HepG2 (cell line): ENCODE measurements around the gene SYCE3. TPM values are rescaled to one million over a fixed set of nuclear protein-coding genes. Genes with fewer than 3 reads are reported as not detected.
A peak's percentile ranks its signal among the peaks of the same experiment; 100 is the strongest.

ENCODE experiments used
- ATAC-seq: fragments of 200-7000 bp; cut with Tn5 transposase; 3 replicates; pipeline ENCODE4 v1.9.1; 2020; ENCODE audit warnings: mild to moderate bottlenecking, moderate library complexity
- BruUV-seq: library from RNA; stranded (reverse); fragments of 400-500 nt; replicated peaks from 2 replicates; lab custom pipeline; 2021; lab: Mats Ljungman, UMichigan
- CTCF ChIA-PET: fragments of 300-600 bp; formaldehyde crosslinking; extraction: SDS; loops from one replicate; lab custom pipeline; 2021; ENCODE audit warnings: low total read pairs, inconsistent platforms, low intra/inter-chr PET ratio; lab: Yijun Ruan, JAX
- POLR2A ChIA-PET: fragments of 350-600 bp; sonication (Branson Sonifier 250); formaldehyde crosslinking; loops from one replicate; lab custom pipeline; 2020; ENCODE audit warnings: antibody characterized with exemption, inconsistent platforms; lab: Yijun Ruan, JAX
- DNase-seq: peaks from one replicate; pipeline ENCODE4 v3.0.0-alpha.2; 2015; ENCODE audit warnings: low spot score
- FAIRE-seq: peaks from 3 replicates; lab custom pipeline; 2011; peaks lifted over from hg19 to GRCh38; lab: Jason Lieb, UNC
- H2AFZ ChIP-seq: one replicate; pipeline ENCODE4 v1.6.1; 2011; ENCODE audit warnings: low read length, inconsistent platforms
- H3K27ac ChIP-seq: fragments of 300-600 bp; 3 replicates; pipeline ENCODE4 v1.8.0; 2011; ENCODE audit warnings: mixed run types, mild to moderate bottlenecking, mixed read lengths, low read length, inconsistent platforms; ENCODE audit not compliant: insufficient read depth; ENCODE audit errors: extremely low read length
- H3K27me3 ChIP-seq, 2 experiments: fragments of 200-600 bp in 1 of 2; 2 replicates in 1 of 2; 3 replicates in 1 of 2; pipeline versions ENCODE4 v1.6.0 to v1.8.0; 2011; ENCODE audit warnings: low read length in 2 of 2, mild to moderate bottlenecking in 2 of 2, moderate library complexity in 2 of 2, inconsistent platforms in 1 of 2; ENCODE audit not compliant: insufficient read depth in 2 of 2, control insufficient read depth in 1 of 2
- H3K36me3 ChIP-seq, 2 experiments: fragments of 200-600 bp in 1 of 2; replicated peaks in 1 of 2; 2 replicates in 1 of 2; 3 replicates in 1 of 2; pipeline versions ENCODE4 v1.5.1 to v1.8.0; 2011; ENCODE audit warnings: low read length in 2 of 2, inconsistent platforms in 1 of 2; ENCODE audit not compliant: insufficient read depth in 2 of 2, control insufficient read depth in 1 of 2
- H3K4me1 ChIP-seq: 2 replicates; pipeline ENCODE4 v1.5.1; 2012; ENCODE audit warnings: low read length, inconsistent platforms; ENCODE audit not compliant: insufficient read depth
- H3K4me2 ChIP-seq: 2 replicates; pipeline ENCODE4 v1.6.0; 2011; ENCODE audit warnings: low read depth, low read length, inconsistent platforms
- H3K4me3 ChIP-seq, 3 experiments: fragments of 200-600 bp in 1 of 3; sonication (generic), shearing (Covaris generic) in 1 of 3; replicated peaks in 1 of 3; 2 replicates each; pipeline ENCODE4 v1.5.1; 2011 to 2016; ENCODE audit warnings: low read length in 3 of 3, inconsistent platforms in 2 of 3, low read depth in 2 of 3, mild to moderate bottlenecking in 2 of 3, control low read depth in 1 of 3, mixed read lengths in 1 of 3; ENCODE audit not compliant: insufficient read depth in 1 of 3
- H3K79me2 ChIP-seq: one replicate; pipeline ENCODE4 v1.6.1; 2011; ENCODE audit warnings: low read length, inconsistent platforms; ENCODE audit not compliant: insufficient read depth
- H3K9ac ChIP-seq: 2 replicates; pipeline ENCODE4 v1.6.0; 2011; ENCODE audit warnings: mild to moderate bottlenecking, low read depth, low read length, inconsistent platforms; ENCODE audit not compliant: insufficient read depth
- H3K9me3 ChIP-seq: 2 replicates; pipeline ENCODE4 v1.5.1; 2012; ENCODE audit warnings: mild to moderate bottlenecking, low read length
- H4K20me1 ChIP-seq: 2 replicates; pipeline ENCODE4 v1.6.0; 2011; ENCODE audit warnings: inconsistent platforms, mild to moderate bottlenecking, low read length, moderate library complexity; ENCODE audit not compliant: insufficient read depth
- AGO2 ChIP-seq: fragments of 200-400 bp; formaldehyde crosslinking; optimal IDR thresholded peaks from 2 replicates; pipeline ENCODE3; 2017; ENCODE audit warnings: mild to moderate bottlenecking, low read depth, low read length, moderate library complexity
- HMGA1 ChIP-seq: sonication (generic); formaldehyde crosslinking; conservative IDR thresholded peaks from 2 replicates; pipeline ENCODE4 v1.4.0; 2020; ENCODE audit warnings: missing genetic modification reagents
- NKX3-1 ChIP-seq: sonication (generic); formaldehyde crosslinking; IDR thresholded peaks from 2 replicates; pipeline ENCODE4 v1.5.0; 2020; ENCODE audit warnings: missing genetic modification reagents
- RBFOX2 ChIP-seq: fragments of 200-400 bp; formaldehyde crosslinking; IDR thresholded peaks from 2 replicates; pipeline ENCODE4 v1.6.1; 2017; ENCODE audit warnings: low read depth, mild to moderate bottlenecking, low read length
- SOX5 ChIP-seq: IDR thresholded peaks from 2 replicates; pipeline ENCODE4 v1.6.1; 2016; ENCODE audit warnings: borderline replicate concordance
- ZFP36L1 ChIP-seq: sonication (generic); formaldehyde crosslinking; IDR thresholded peaks from 2 replicates; pipeline ENCODE4 v1.8.0; 2022; ENCODE audit warnings: mild to moderate bottlenecking, missing genetic modification reagents, moderate library complexity
- ZNF263 ChIP-seq: sonication (generic); formaldehyde crosslinking; IDR thresholded peaks from 2 replicates; pipeline ENCODE4 v1.4.0; 2020; ENCODE audit warnings: missing genetic modification reagents
- WGBS: methylation state at CpG from one replicate; pipeline ENCODE4 v1.1.6; 2017; ENCODE audit warnings: low lambda C conversion rate; 5-methylcytosine and 5-hydroxymethylcytosine counted together
- in situ Hi-C: cut with HindIII; loops from 2 replicates; pipeline ENCODE4 v1.10.0; 2017; ENCODE audit warnings: low pct_unique_long_range_greater_than_20kb; ENCODE audit not compliant: extremely low pct_ligation_motif_present
- intact Hi-C: fragments of 100-400 bp; cut with micrococcal nuclease; formaldehyde crosslinking; loops from one replicate; pipeline ENCODE4 v1.10.0; 2022; ENCODE audit not compliant: unreplicated experiment
- polyA plus RNA-seq, 8 experiments: library from polyadenylated mRNA; depleted of rRNA in 3 of 8; stranded (reverse) in 7 of 8; unstranded in 1 of 8; fragments of >200 nt; fragmentation: Illumina TruSeq in 4 of 8; extraction: Trizol in 4 of 8; gene quantifications; 2 replicates each; pipeline versions ENCODE4 v1.2.1 to v1.2.3, GENCODE V29; 2011 to 2016; ENCODE audit warnings: low read depth in 4 of 8, missing spikeins in 1 of 8, mixed read lengths in 1 of 8; ENCODE audit not compliant: insufficient read depth in 1 of 8
- total RNA-seq, 5 experiments: library from RNA; depleted of rRNA; stranded (reverse); fragments of >200 nt; fragmentation: Illumina TruSeq; extraction: Trizol; gene quantifications; 2 replicates each; pipeline ENCODE4 v1.2.3, GENCODE V29; 2016; ENCODE audit warnings: low read depth in 1 of 5
- TF ChIP-seq, protein P1 (sequence below): sonication (generic); formaldehyde crosslinking; IDR thresholded peaks from 2 replicates; pipeline ENCODE4 v1.5.1; 2020; ENCODE audit warnings: missing genetic modification reagents, mild to moderate bottlenecking, borderline replicate concordance
- TF ChIP-seq, protein P2 (sequence below): sonication (generic); formaldehyde crosslinking; conservative IDR thresholded peaks from 2 replicates; pipeline ENCODE4 v1.4.0; 2020; ENCODE audit warnings: missing genetic modification reagents

The SYCE3 gene
- total and polyA plus RNA-seq, 2 of the 13 experiments (the other 11 are each of a cell fraction or from before 2014, with no cell fraction given): not detected

GRCh38 chr22:50505776-50506610, 56.7 kb downstream of the SYCE3 start:
- no peak for TF ChIP-seq SOX5 (CRISPR knock-in tag)
- TF ChIP-seq ZNF263 (CRISPR knock-in tag): no peak
- TF ChIP-seq HMGA1 (CRISPR knock-in tag): no peak
- TF ChIP-seq RBFOX2: peak; percentile 20; the same call in 1 of the 2 replicates
- no peak for TF ChIP-seq NKX3-1 (CRISPR knock-in tag)
- TF ChIP-seq, protein P1, sequence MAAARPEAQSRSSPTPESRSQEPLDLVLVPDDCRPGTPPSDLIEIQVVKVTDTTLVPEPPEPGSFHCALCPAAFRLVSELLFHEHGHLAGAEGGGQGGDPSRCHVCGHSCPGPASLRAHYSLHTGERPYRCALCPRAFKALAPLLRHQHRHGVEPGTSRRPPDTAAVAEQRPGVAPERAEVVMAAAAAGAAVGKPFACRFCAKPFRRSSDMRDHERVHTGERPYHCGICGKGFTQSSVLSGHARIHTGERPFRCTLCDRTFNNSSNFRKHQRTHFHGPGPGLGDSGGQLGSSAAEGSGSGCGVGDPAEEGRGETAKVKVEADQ (CRISPR knock-in tag): no peak
- TF ChIP-seq, protein P2, sequence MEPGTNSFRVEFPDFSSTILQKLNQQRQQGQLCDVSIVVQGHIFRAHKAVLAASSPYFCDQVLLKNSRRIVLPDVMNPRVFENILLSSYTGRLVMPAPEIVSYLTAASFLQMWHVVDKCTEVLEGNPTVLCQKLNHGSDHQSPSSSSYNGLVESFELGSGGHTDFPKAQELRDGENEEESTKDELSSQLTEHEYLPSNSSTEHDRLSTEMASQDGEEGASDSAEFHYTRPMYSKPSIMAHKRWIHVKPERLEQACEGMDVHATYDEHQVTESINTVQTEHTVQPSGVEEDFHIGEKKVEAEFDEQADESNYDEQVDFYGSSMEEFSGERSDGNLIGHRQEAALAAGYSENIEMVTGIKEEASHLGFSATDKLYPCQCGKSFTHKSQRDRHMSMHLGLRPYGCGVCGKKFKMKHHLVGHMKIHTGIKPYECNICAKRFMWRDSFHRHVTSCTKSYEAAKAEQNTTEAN (CRISPR knock-in tag): no peak
- TF ChIP-seq AGO2: peak; percentile 29
- TF ChIP-seq ZFP36L1: no peak
- no TSS peak for BruUV-seq
- DNase-seq: no peak
- 95% methylated on average over 21 of the region's 41 CpGs for WGBS
- ChIA-PET POLR2A (interaction anchor here (3.9 kb wide), 1 partner anchor 20 kb away, joined by 97 read pairs; the partner anchor contains the start of gene SCO2), CTCF (no interaction called here)
- ATAC-seq: no peak
- intact Hi-C loops: no loop called here
- Histone ChIP-seq H3K27ac (no peak overlapping the region), H3K27me3 (no peaks in the 10 kb centered on the region; a peak in 1 of 5 replicates), H3K9ac (peak overlapping the region; percentile 90), H4K20me1 (no peaks in the 10 kb centered on the region), H2AFZ (no peak overlapping the region), H3K9me3 (no peaks in the 10 kb centered on the region), H3K79me2 (peaks cover 31% of the 10 kb centered on the region), H3K4me1 (peaks cover 19% of the 10 kb centered on the region), H3K4me3 (peak overlapping the region; percentile 90 to 99 (median 93); a peak in 5 of 6 replicates), H3K36me3 (peaks cover 2 to 10% of the 10 kb centered on the region in 2 experiments; a peak in 1 of 5 replicates), H3K4me2 (peak overlapping the region; percentile 86)
- no peak for FAIRE-seq
- in situ Hi-C loops: no loop called here
